Neuron (in vitro differentiated cells): Measurements from ENCODE around the gene ZNF763.
"Not testable (repeated sequence)": the region's sequence is repeated elsewhere in the genome, so short reads cannot be mapped to it uniquely, and the experiment has no call there.

Source experiments
- H2AFZ ChIP-seq: one replicate; pipeline ENCODE4 v1.6.1; 2013; ENCODE audit warnings: low read depth, mild to moderate bottlenecking, inconsistent platforms, low read length, moderate library complexity
- H3K27me3 ChIP-seq: one replicate; pipeline ENCODE4 v1.6.1; 2013; ENCODE audit warnings: low read length; ENCODE audit not compliant: insufficient read depth
- H3K36me3 ChIP-seq: one replicate; pipeline ENCODE4 v1.6.1; 2013; ENCODE audit warnings: low read length; ENCODE audit not compliant: insufficient read depth
- H3K4me1 ChIP-seq: one replicate; pipeline ENCODE4 v1.6.1; 2013; ENCODE audit warnings: low read length; ENCODE audit not compliant: insufficient read depth
- H3K4me3 ChIP-seq: 2 replicates; pipeline ENCODE4 v1.5.1; 2013; ENCODE audit warnings: mild to moderate bottlenecking, low read length, moderate library complexity
- H3K9me3 ChIP-seq: one replicate; pipeline ENCODE4 v1.6.1; 2013; ENCODE audit warnings: low read length

The ZNF763 gene

DNA sequence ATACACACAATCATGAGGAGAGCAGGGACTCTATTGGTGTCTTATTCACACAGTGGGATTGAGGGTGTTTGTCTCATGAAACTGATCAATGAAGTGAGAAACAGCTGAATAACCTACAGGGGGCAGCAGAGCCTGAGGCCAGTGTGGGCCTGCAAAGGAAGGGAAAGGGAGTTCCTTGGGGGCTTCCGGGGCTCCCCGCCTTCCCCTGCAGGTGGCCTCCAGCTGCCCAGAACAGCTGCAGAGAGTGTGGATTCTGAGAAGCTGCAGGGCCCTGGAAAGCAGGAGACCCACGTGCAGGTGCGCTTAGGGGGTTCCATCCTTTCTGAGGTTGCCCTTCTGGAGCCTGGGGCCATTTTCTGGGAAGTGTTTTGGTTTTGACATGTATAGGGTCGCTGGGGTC, 20.1 kb downstream of the ZNF763 start:
- H3K9me3 ChIP-seq: peaks cover 22% of the 10 kb centered on the region
- H3K4me3 ChIP-seq: no peak overlapping the region
- peaks cover 4% of the 10 kb centered on the region for H3K4me1 ChIP-seq
- H3K27me3 ChIP-seq: no peaks in the 10 kb centered on the region
- no peak overlapping the region for H2AFZ ChIP-seq
- H3K36me3 ChIP-seq: peaks cover 5% of the 10 kb centered on the region

DNA sequence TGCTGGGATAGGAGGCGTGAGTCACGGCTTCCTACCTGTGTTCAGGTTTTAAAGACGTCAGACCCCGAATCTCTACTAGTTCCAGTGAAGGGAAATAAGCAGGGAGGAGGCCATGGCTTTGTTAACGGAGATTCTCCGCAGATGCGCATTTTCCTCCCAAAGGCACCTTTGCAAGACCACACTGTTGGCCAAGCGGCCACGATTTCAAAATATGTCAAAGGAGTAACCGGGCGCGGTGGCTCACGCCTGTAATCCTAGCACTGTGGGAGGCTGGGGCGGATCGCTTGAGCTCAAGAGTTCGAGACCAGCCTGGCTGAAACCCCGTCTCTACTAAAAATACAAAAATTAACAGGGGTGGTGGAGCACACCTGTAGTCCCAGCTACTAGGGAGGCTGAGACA, 21.9 kb downstream of the ZNF763 start:
- H3K36me3 ChIP-seq: peaks cover 10% of the 10 kb centered on the region
- no peak overlapping the region for H3K4me3 ChIP-seq
- no peak overlapping the region for H2AFZ ChIP-seq
- H3K4me1 ChIP-seq: peaks cover 4% of the 10 kb centered on the region
- H3K27me3 ChIP-seq: no peaks in the 10 kb centered on the region
- H3K9me3 ChIP-seq: peaks cover 16% of the 10 kb centered on the region

DNA sequence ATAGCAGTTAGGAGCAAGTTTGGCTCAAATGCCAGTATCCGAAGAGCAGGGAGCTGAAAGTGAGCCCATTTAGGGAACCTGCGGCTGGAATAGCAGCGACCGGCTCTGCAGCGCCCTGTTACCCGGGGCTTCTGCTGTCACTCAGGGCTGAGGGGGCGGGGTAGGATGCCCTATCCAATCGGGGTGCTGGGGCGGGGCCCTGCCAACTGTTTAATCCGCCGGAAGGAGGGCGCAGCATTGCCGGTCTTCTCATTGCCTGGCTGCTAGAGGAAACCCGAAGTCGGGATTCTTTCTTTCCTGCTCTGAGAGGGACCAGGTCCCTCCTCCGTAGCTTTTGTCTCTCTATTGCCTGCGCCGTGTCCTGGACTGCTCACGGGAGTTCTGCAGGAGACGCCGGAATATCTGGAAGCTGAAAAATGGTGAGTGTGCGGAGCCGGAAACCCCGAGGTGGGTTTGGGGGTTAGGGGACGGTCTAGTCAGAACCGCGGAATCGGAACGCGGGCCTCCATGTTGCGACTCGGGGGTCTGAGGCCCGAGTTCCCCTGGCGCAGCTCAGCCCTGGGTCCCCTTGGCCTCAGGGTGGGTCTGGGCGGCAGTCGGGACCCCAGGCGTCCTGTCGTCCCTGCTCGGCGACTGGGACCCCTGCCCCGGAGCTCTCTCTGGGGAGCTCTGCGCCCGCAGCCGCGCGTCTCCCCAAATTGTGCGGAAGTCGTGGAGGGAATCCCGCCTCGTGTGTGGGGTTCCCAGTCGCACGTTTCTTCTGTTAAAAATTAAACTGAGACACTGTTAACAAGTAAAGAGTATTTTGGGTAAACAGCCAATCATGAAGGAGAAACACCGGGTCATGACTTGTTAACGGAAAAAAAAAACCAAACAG, 22.8 kb downstream of the ZNF763 start:
- Histone ChIP-seq H2AFZ (peak overlapping the region; percentile 60), H3K27me3 (no peaks in the 10 kb centered on the region), H3K4me3 (peak overlapping the region; percentile 99), H3K36me3 (peaks cover 10% of the 10 kb centered on the region), H3K9me3 (peaks cover 14% of the 10 kb centered on the region), H3K4me1 (peaks cover 4% of the 10 kb centered on the region)

DNA sequence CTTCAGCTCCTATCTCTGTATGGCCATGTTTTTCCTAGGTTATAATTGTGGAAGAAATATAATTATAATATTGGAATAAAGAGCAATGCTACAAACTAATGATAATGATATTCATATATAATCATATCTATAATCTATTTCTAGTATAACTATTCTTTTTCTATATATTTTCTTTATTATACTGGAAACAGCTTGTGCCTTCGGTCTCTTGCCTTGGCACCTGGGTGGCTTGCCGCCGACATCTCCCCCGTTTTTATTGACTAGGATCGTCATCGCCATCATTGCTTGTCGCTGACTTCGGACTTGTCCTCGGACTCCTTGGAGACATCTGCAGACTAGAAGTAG, 24.2 kb downstream of the ZNF763 start:
- no peak overlapping the region for H2AFZ ChIP-seq
- no peaks in the 10 kb centered on the region for H3K27me3 ChIP-seq
- peaks cover 11% of the 10 kb centered on the region for H3K9me3 ChIP-seq
- H3K4me3 ChIP-seq: peak overlapping the region; percentile 99
- peaks cover 4% of the 10 kb centered on the region for H3K4me1 ChIP-seq
- peaks cover 10% of the 10 kb centered on the region for H3K36me3 ChIP-seq

DNA sequence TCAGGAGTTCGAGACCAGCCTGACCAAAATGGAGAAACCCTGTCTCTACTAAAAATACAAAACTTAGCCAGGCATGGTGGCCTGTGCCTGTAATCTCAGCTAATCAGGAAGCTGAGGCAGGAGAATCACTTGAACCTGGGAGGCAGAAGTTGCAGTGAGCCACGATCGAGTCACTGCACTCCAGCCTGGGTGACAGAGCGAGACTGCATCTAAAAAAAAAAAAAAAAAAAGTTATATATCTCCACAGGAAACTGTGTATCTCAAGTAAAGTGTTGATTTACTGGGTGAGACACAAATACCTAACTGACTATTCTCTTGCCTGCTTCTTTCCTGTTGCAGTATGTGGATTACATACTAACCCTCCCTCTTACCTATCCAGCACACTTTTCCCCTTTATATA, 27.1 kb downstream of the ZNF763 start:
- peaks cover 22% of the 10 kb centered on the region for H3K9me3 ChIP-seq
- H3K4me3 ChIP-seq, H3K36me3 ChIP-seq, H3K27me3 ChIP-seq, H3K4me1 ChIP-seq, H2AFZ ChIP-seq: not testable (repeated sequence)

DNA sequence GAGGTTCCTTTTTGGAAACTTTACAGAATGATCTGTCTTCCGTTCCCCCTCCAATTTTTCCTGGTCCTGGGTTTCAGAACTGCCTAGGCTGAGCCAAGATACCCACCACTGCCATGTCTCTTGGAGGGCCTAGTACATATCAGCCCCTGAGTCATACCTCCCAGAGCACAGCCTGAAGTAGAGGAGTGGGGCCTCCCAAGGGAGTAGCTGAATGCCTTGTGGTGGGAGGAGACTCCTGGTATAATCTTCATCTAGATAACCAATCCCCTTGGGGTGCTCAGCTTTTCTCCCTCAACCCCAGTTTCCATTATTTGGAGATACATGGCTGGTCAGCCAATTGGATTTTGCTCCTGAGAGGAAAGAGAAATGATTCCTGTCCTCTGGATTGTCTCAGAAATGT, 30.3 kb downstream of the ZNF763 start:
- no peak overlapping the region for H3K4me3 ChIP-seq
- H3K9me3 ChIP-seq: peaks cover 34% of the 10 kb centered on the region
- H3K27me3 ChIP-seq: no peaks in the 10 kb centered on the region
- no peak overlapping the region for H2AFZ ChIP-seq
- H3K4me1 ChIP-seq: no peaks in the 10 kb centered on the region
- peaks cover 16% of the 10 kb centered on the region for H3K36me3 ChIP-seq

DNA sequence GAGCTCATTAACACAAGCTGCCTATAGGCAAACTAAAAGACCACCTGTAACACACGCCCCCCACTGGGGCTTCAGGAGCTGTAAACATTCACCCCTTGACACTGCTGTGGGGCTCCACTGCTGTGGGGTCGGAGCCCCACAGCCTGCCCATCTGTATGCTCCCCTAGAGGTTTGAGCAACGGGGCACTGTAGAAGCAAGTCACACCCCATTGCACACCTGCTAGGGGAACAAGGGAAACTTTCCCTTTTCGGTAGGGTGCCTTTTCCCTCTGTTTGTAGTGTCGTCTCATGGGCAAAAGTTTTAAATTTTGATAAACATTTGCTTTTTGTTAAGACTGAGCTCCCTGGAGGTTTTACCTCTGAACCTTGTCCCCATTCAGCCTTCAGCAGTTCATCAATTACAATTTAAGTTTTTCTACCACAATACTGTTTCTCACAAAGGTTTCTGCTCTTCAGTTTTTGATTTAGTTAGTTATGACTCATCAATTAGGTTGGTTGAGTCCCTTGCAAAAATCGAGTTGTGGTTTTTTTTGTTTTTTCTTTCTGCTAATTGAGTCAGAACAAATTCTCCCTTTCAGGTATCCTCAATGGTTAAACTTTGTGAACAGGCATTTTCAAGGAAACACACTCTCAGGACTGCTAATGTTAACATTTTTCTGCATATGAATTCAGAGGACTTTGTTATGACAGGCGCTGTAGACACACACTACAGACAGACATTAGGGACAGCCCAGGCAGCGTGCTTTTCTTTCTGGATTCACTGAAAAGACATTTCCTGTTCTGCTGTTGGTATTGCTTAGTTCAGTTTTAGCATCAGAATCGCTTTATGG, 35.5 kb downstream of the ZNF763 start:
- no peaks in the 10 kb centered on the region for H3K4me1 ChIP-seq
- H2AFZ ChIP-seq: no peak overlapping the region
- no peak overlapping the region for H3K4me3 ChIP-seq
- H3K36me3 ChIP-seq: peaks cover 35% of the 10 kb centered on the region
- H3K27me3 ChIP-seq: no peaks in the 10 kb centered on the region
- peaks cover 37% of the 10 kb centered on the region for H3K9me3 ChIP-seq

DNA sequence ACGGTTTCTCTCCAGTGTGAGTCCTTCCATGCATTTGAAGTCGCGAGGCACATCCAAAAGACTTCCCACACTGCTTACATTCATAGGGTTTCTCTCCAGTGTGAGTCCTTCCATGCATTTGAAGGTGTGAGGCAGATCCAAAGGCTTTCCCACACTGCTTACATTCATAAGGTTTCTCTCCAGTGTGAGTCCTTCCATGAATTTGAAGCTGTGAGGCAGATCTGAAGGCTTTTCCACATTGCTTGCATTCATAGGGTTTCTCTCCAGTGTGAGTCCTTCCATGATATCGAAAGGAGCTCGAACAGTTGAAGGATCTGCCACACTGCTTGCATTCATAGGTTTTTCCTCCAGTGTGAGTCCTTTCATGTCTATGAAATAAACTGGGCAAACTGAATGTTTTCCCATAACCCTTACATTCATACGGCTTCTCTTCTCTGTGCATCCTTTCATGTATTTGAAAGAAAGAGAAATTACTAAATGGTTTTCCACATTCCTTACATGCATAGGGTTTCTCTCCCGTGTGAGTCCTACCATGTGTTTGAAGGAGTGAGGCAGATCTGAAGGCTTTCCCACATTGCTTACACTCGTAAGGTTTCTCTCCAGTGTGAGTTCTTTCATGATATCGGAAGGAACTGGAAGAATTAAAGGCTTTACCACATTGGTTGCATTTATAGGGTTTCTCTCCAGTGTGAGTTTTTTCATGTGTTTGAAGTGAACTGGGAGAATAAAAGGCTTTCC, 50.3 kb downstream of the ZNF763 start:
- H3K4me3 ChIP-seq: no peak overlapping the region
- peaks cover 64% of the 10 kb centered on the region for H3K9me3 ChIP-seq
- no peak overlapping the region for H2AFZ ChIP-seq
- peaks cover 66% of the 10 kb centered on the region for H3K36me3 ChIP-seq
- no peaks in the 10 kb centered on the region for H3K27me3 ChIP-seq
- no peaks in the 10 kb centered on the region for H3K4me1 ChIP-seq

DNA sequence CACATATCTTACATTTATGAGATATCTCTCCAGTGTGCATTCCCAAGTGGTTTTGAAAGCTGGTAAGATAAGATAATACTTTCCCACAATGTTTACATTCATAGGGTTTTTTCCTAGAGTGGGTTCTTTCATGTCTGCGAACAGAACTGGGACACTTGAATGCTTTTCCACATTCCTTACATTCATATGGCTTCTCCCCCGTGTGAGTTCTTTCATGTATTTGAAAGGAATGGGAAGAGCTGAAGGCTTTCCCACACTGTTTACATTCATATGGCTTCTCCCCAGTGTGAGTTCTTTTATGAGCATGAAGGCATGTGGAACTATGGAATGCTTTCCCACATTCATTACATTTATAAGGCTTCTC, 50.9 kb downstream of the ZNF763 start:
- Histone ChIP-seq H3K36me3 (peaks cover 69% of the 10 kb centered on the region), H2AFZ (no peak overlapping the region), H3K9me3 (peaks cover 68% of the 10 kb centered on the region), H3K27me3 (no peaks in the 10 kb centered on the region), H3K4me1 (no peaks in the 10 kb centered on the region), H3K4me3 (no peak overlapping the region)
